Measurements from ENCODE around the gene ATG13.

The ATG13 gene

DNA sequence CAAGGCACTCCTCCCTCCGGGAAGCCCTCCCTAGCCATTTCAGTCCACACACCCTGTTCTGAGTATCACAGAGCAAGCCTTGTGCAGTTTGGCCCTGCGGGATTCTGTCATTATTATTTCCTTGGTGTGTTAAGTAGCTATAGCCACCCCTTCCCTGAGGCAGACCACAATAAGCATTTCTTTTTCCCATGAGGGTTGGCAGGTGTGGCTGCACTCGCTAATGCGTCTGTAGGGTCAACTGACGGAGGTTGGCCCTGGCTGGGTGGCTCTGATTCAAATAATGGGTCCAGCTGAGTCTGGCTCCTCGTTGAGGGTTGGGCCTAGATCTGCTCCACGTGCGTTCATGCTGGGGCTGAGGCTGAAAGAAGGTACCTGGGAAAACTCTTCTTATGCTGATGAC is 106.7 kb downstream of the ATG13 start:
- Histone ChIP-seq H4K8ac (ENCODE audit: low read depth, low read length) (no peak overlapping the region), H3K27ac (replicated peaks; ENCODE audit: low read length) (no peak overlapping the region), H2BK15ac (ENCODE audit: low read length) (no peak overlapping the region), H2BK120ac (ENCODE audit: low read depth, low read length) (no peak overlapping the region), H3K36me3 (replicated peaks in 1 of 2; ENCODE audit: control insufficient read depth in 2 of 2, insufficient read depth in 2 of 2, low read length in 2 of 2) (no peaks in the 10 kb centered on the region), H3K27me3 (ENCODE audit: control insufficient read depth in 3 of 3, insufficient read depth in 3 of 3, low read depth in 1 of 3, low read length in 3 of 3) (no peaks in the 10 kb centered on the region), H2AK5ac (ENCODE audit: low read depth, low read length) (no peak overlapping the region), H3K23ac (ENCODE audit: low read depth, low read length, poor library complexity) (no peak overlapping the region), H3K14ac (ENCODE audit: low read length) (no peak overlapping the region), H3K79me1 (ENCODE audit: low read depth, low read length) (no peaks in the 10 kb centered on the region), H3K4ac (ENCODE audit: low read length) (no peak overlapping the region), H3K18ac (ENCODE audit: low read length) (no peak overlapping the region), H2BK12ac (ENCODE audit: low read length) (no peak overlapping the region), H3K9me3 (replicated peaks in 1 of 2; ENCODE audit: control insufficient read depth in 2 of 2, insufficient read depth in 1 of 2, low read depth in 1 of 2, low read length in 2 of 2) (peaks cover 0 to 4% of the 10 kb centered on the region in 2 donors), H3K4me1 (ENCODE audit: control insufficient read depth in 2 of 2, insufficient read depth in 1 of 2, low read depth in 1 of 2, low read length in 2 of 2) (peaks cover 4 to 7% of the 10 kb centered on the region in 2 donors), H3K4me3 (ENCODE audit: low read length in 2 of 2) (peak overlapping the region in 1 of 2 donors; percentile 11), H3K9ac (ENCODE audit: low read depth, low read length, poor library complexity) (no peak overlapping the region), H2AFZ (ENCODE audit: low read length) (peak overlapping the region; percentile 86), H2BK5ac (ENCODE audit: low read length) (no peak overlapping the region), H3K4me2 (ENCODE audit: insufficient read depth, low read length, poor library complexity, severe bottlenecking) (no peak overlapping the region), H4K91ac (ENCODE audit: low read depth, low read length, poor library complexity) (no peak overlapping the region)
- no peak for DNase-seq (ENCODE audit: low spot score)
- no CpG with 5 or more reads among the region's 8 CpGs for WGBS, 2 donors (ENCODE audit: extremely low coverage in 2 of 2, insufficient read length in 2 of 2, insufficient replicate concordance in 1 of 2)
